H1 (cell line): ENCODE measurements around the gene WHAMM. TPM values are rescaled to one million over a fixed set of nuclear protein-coding genes. Genes with fewer than 3 reads are reported as not detected.

Source experiments
- CTCF ChIA-PET: fragments of 300-600 bp; sonication (Branson Sonifier 250); formaldehyde crosslinking; loops from one replicate; lab custom pipeline; 2021; ENCODE audit not compliant: partially characterized antibody; lab: Charles Lee
- POLR2A ChIA-PET: fragments of 300-600 bp; sonication (Branson Sonifier 250); formaldehyde crosslinking; loops from one replicate; lab custom pipeline; 2021; ENCODE audit warnings: inconsistent platforms; ENCODE audit not compliant: partially characterized antibody; lab: Charles Lee
- DNase-seq, 2 experiments: peaks; one replicate each; pipeline versions ENCODE4 v3.0.0 to v3.0.0-alpha.2; 2010 to 2022; ENCODE audit warnings: low spot score in 2 of 2, low read depth in 1 of 2, mixed read lengths in 1 of 2
- FAIRE-seq: peaks from 2 replicates; lab custom pipeline; 2011; peaks lifted over from hg19 to GRCh38; lab: Jason Lieb, UNC
- H2AFZ ChIP-seq: 2 replicates; pipeline ENCODE4 v1.8.1; 2012; ENCODE audit warnings: low read length, inconsistent platforms
- H2AK5ac ChIP-seq: 2 replicates; pipeline ENCODE4 v1.6.1; 2013; ENCODE audit warnings: low read depth, low read length
- H2BK120ac ChIP-seq: replicated peaks from 2 replicates; pipeline ENCODE3; 2013; ENCODE audit warnings: low read depth, low read length, inconsistent platforms
- H2BK12ac ChIP-seq: 2 replicates; pipeline ENCODE4 v1.6.1; 2013; ENCODE audit warnings: low read depth, low read length
- H2BK15ac ChIP-seq: 2 replicates; pipeline ENCODE4 v1.6.1; 2013; ENCODE audit warnings: low read length
- H2BK20ac ChIP-seq: 2 replicates; pipeline ENCODE4 v1.6.1; 2013; ENCODE audit warnings: low read length
- H2BK5ac ChIP-seq: 2 replicates; pipeline ENCODE4 v1.6.1; 2013; ENCODE audit warnings: low read depth, low read length
- H3K14ac ChIP-seq: 2 replicates; pipeline ENCODE4 v1.6.1; 2013; ENCODE audit warnings: inconsistent platforms; ENCODE audit not compliant: insufficient read length
- H3K18ac ChIP-seq: 2 replicates; pipeline ENCODE4 v1.6.1; 2013; ENCODE audit warnings: low read length; ENCODE audit errors: extremely low read depth
- H3K23ac ChIP-seq: 2 replicates; pipeline ENCODE4 v1.6.1; 2013; ENCODE audit warnings: inconsistent platforms; ENCODE audit not compliant: insufficient read length
- H3K23me2 ChIP-seq: 2 replicates; pipeline ENCODE4 v1.6.1; 2013; ENCODE audit warnings: low read depth, low read length
- H3K27ac ChIP-seq: 2 replicates; pipeline ENCODE4 v1.6.1; 2011; ENCODE audit warnings: low read depth, low read length, inconsistent platforms
- H3K27me3 ChIP-seq, 4 experiments: replicated peaks in 1 of 4; 1 replicate in 1 of 4; 2 replicates in 3 of 4; pipeline versions ENCODE4 v1.6.1 to v1.8.1; 2011 to 2013; ENCODE audit warnings: low read length in 3 of 4, mild to moderate bottlenecking in 3 of 4, inconsistent platforms in 2 of 4, mixed read lengths in 2 of 4, moderate library complexity in 1 of 4; ENCODE audit not compliant: control insufficient read depth in 3 of 4, insufficient read depth in 3 of 4; ENCODE audit errors: extremely low read depth in 1 of 4
- H3K36me3 ChIP-seq, 4 experiments: 2 replicates each; pipeline versions ENCODE4 v1.6.1 to v1.8.1; 2011 to 2013; ENCODE audit warnings: mild to moderate bottlenecking in 4 of 4, low read length in 3 of 4, moderate library complexity in 2 of 4, control low read depth in 1 of 4, inconsistent platforms in 1 of 4; ENCODE audit not compliant: insufficient read depth in 4 of 4, control insufficient read depth in 2 of 4
- H3K4ac ChIP-seq: replicated peaks from 2 replicates; pipeline ENCODE3; 2013; ENCODE audit warnings: low read length, low read depth, mixed read lengths, inconsistent platforms; ENCODE audit not compliant: insufficient read length
- H3K4me1 ChIP-seq, 4 experiments: replicated peaks in 1 of 4; 1 replicate in 1 of 4; 2 replicates in 3 of 4; pipeline versions ENCODE4 v1.6.1 to v1.8.1; 2011 to 2013; ENCODE audit warnings: low read length in 3 of 4, inconsistent platforms in 2 of 4, mixed read lengths in 1 of 4; ENCODE audit not compliant: insufficient read depth in 4 of 4, control insufficient read depth in 3 of 4
- H3K4me2 ChIP-seq, 2 experiments: 2 replicates each; pipeline versions ENCODE4 v1.6.1 to v1.8.1; 2011 to 2013; ENCODE audit warnings: low read depth in 2 of 2, low read length in 2 of 2, control low read depth in 1 of 2, inconsistent platforms in 1 of 2, mild to moderate bottlenecking in 1 of 2; ENCODE audit not compliant: insufficient read depth in 1 of 2
- H3K4me3 ChIP-seq, 4 experiments: fragments of 200-600, 300-600 bp in 1 of 4; sonication (generic), shearing (Covaris generic), sonication (Bioruptor Twin) in 1 of 4; 2 replicates each; pipeline versions ENCODE4 v1.5.1 to v1.8.1; 2011 to 2016; ENCODE audit warnings: low read length in 4 of 4, low read depth in 3 of 4, control low read depth in 2 of 4, inconsistent platforms in 2 of 4, mild to moderate bottlenecking in 2 of 4, mixed read lengths in 1 of 4, moderate library complexity in 1 of 4; ENCODE audit not compliant: insufficient read depth in 2 of 4; ENCODE audit errors: extremely low read depth in 1 of 4
- H3K56ac ChIP-seq: replicated peaks from 2 replicates; pipeline ENCODE3; 2013; ENCODE audit warnings: low read depth, mild to moderate bottlenecking, mixed read lengths, low read length, inconsistent platforms; ENCODE audit not compliant: insufficient read length
- H3K79me1 ChIP-seq: 2 replicates; pipeline ENCODE4 v1.6.1; 2013; ENCODE audit warnings: low read depth, low read length, control low read depth
- H3K79me2 ChIP-seq, 2 experiments: 2 replicates each; pipeline versions ENCODE4 v1.6.1 to v1.8.1; 2012 to 2013; ENCODE audit warnings: low read length in 2 of 2, mild to moderate bottlenecking in 2 of 2, inconsistent platforms in 1 of 2; ENCODE audit not compliant: insufficient read depth in 2 of 2, control insufficient read depth in 1 of 2
- H3K9ac ChIP-seq, 4 experiments: replicated peaks in 1 of 4; 1 replicate in 1 of 4; 2 replicates in 3 of 4; pipeline versions ENCODE4 v1.6.1 to v1.8.1; 2011 to 2013; ENCODE audit warnings: low read depth in 3 of 4, low read length in 3 of 4, control low read depth in 2 of 4, mild to moderate bottlenecking in 2 of 4, moderate library complexity in 2 of 4, inconsistent platforms in 1 of 4; ENCODE audit errors: extremely low read depth in 1 of 4
- H3K9me3 ChIP-seq, 2 experiments: 2 replicates each; pipeline versions ENCODE4 v1.6.1 to v1.8.1; 2012 to 2013; ENCODE audit warnings: mild to moderate bottlenecking in 2 of 2, moderate library complexity in 2 of 2, control low read depth in 1 of 2, inconsistent platforms in 1 of 2, low read depth in 1 of 2, low read length in 1 of 2, mixed read lengths in 1 of 2; ENCODE audit not compliant: insufficient read depth in 2 of 2
- H4K20me1 ChIP-seq, 2 experiments: replicated peaks in 1 of 2; 2 replicates each; pipeline versions ENCODE3 to v1.8.1; 2011 to 2013; ENCODE audit warnings: inconsistent platforms in 2 of 2, low read length in 2 of 2, mild to moderate bottlenecking in 1 of 2; ENCODE audit not compliant: insufficient read depth in 2 of 2, control insufficient read depth in 1 of 2
- H4K5ac ChIP-seq: 2 replicates; pipeline ENCODE4 v1.6.1; 2013; ENCODE audit warnings: low read length, low read depth, mixed read lengths, inconsistent platforms; ENCODE audit not compliant: insufficient read length
- H4K8ac ChIP-seq: 2 replicates; pipeline ENCODE4 v1.8.0; 2013; ENCODE audit warnings: mild to moderate bottlenecking, moderate library complexity, low read length, inconsistent platforms; ENCODE audit not compliant: insufficient read depth; ENCODE audit errors: extremely low read depth
- H4K91ac ChIP-seq: replicated peaks from 2 replicates; pipeline ENCODE3; 2013; ENCODE audit warnings: low read length, mixed read lengths, inconsistent platforms; ENCODE audit not compliant: insufficient read length
- BACH1 ChIP-seq: IDR thresholded peaks from 2 replicates; pipeline ENCODE4 v1.6.1; 2012; ENCODE audit warnings: low read length, improper control_type of control experiment
- BCL11A ChIP-seq, 2 experiments: IDR thresholded peaks; one replicate each; pipeline ENCODE4 v1.6.1; 2011; ENCODE audit warnings: low read depth in 2 of 2, low read length in 2 of 2, mild to moderate bottlenecking in 2 of 2
- BRCA1 ChIP-seq: IDR thresholded peaks from 2 replicates; pipeline ENCODE4 v1.6.1; 2012; ENCODE audit warnings: low read depth, low read length, improper control_type of control experiment
- HDAC6 ChIP-seq: IDR thresholded peaks from one replicate; pipeline ENCODE4 v1.7.1; 2012; ENCODE audit warnings: low read depth, mild to moderate bottlenecking, inconsistent platforms, low read length, moderate library complexity
- KDM1A ChIP-seq: fragments of 200-600, 300-600 bp; sonication (generic); IDR thresholded peaks from 2 replicates; pipeline ENCODE4 v1.7.1; 2016; ENCODE audit warnings: mild to moderate bottlenecking, low read length, borderline replicate concordance
- RAD21 ChIP-seq, 2 experiments: IDR thresholded peaks in 1 of 2; conservative IDR thresholded peaks in 1 of 2; 2 replicates each; pipeline ENCODE4 v1.6.1; 2011; ENCODE audit warnings: low read depth in 2 of 2, low read length in 2 of 2, improper control_type of control experiment in 1 of 2, inconsistent platforms in 1 of 2, mild to moderate bottlenecking in 1 of 2, moderate library complexity in 1 of 2
- RFX5 ChIP-seq: IDR thresholded peaks from 2 replicates; pipeline ENCODE4 v1.6.1; 2011; ENCODE audit warnings: low read depth, low read length, improper control_type of control experiment, borderline replicate concordance
- RNF2 ChIP-seq: fragments of 200-900, 300-1000 bp; sonication (generic); IDR thresholded peaks from 2 replicates; pipeline ENCODE4 v1.7.1; 2016; ENCODE audit warnings: borderline replicate concordance, low read depth, mild to moderate bottlenecking, antibody characterized with exemption, low read length; ENCODE audit not compliant: poor library complexity, severe bottlenecking; ENCODE audit errors: missing control alignments
- RXRA ChIP-seq: IDR thresholded peaks from 2 replicates; pipeline ENCODE4 v1.6.1; 2011; ENCODE audit warnings: low read depth, mild to moderate bottlenecking, low read length, moderate library complexity; ENCODE audit not compliant: insufficient read depth
- SP4 ChIP-seq: IDR thresholded peaks from 2 replicates; pipeline ENCODE4 v1.6.1; 2012; ENCODE audit warnings: low read length, inconsistent platforms
- TAF1 ChIP-seq: IDR thresholded peaks from 2 replicates; pipeline ENCODE4 v1.6.1; 2011; ENCODE audit warnings: mild to moderate bottlenecking, low read depth, low read length
- YY1 ChIP-seq: IDR thresholded peaks from 2 replicates; pipeline ENCODE4 v1.6.1; 2011; ENCODE audit warnings: low read depth, mild to moderate bottlenecking, low read length
- ZNF274 ChIP-seq: IDR thresholded peaks from 2 replicates; pipeline ENCODE4 v1.7.0; 2012; ENCODE audit warnings: low read length, borderline replicate concordance; ENCODE audit errors: extremely low read depth
- WGBS, 2 experiments: shearing (Covaris generic) in 1 of 2; methylation state at CpG; one replicate each; pipeline versions ENCODE4 v1.1.6 to v1.1.7; 2013 to 2015; ENCODE audit warnings: low lambda C conversion rate in 2 of 2, mixed read lengths in 2 of 2, inconsistent platforms in 1 of 2, low coverage in 1 of 2, missing lambda C conversion rate in 1 of 2; ENCODE audit not compliant: insufficient replicate concordance in 2 of 2, insufficient coverage in 1 of 2, insufficient read length in 1 of 2; ENCODE audit errors: extremely low coverage in 1 of 2, missing lambda C conversion rate in 1 of 2; 5-methylcytosine and 5-hydroxymethylcytosine counted together
- polyA plus RNA-seq, 7 experiments: library from polyadenylated mRNA; depleted of rRNA in 3 of 7; stranded (reverse) in 5 of 7; unstranded in 2 of 7; fragments of >200 nt in 5 of 7; fragments of 200-250 nt in 2 of 7; gene quantifications; 1 replicate in 5 of 7; 2 replicates in 1 of 7; 4 replicates in 1 of 7; pipeline versions ENCODE4 v1.2.1 to v1.2.3, GENCODE V29; 2011 to 2013; ENCODE audit warnings: missing spikeins in 2 of 7, mixed read lengths in 2 of 7
- total RNA-seq: library from RNA; stranded (reverse); fragmentation: NEBNext Ultra II Directional; extraction: Animal tissue kit (Norgen Biotek cat#: 25700); gene quantifications from 2 replicates; pipeline ENCODE4 v1.2.1, GENCODE V29; 2021
- TF ChIP-seq, protein P1 (sequence below): IDR thresholded peaks from 2 replicates; pipeline ENCODE4 v1.6.1; 2012; ENCODE audit warnings: inconsistent platforms

Gene WHAMM
- total and polyA plus RNA-seq, 2 of the 8 experiments (the other 6 are each of a cell fraction or from before 2014, with no cell fraction given), result 1.1 to 3.3 TPM

DNA sequence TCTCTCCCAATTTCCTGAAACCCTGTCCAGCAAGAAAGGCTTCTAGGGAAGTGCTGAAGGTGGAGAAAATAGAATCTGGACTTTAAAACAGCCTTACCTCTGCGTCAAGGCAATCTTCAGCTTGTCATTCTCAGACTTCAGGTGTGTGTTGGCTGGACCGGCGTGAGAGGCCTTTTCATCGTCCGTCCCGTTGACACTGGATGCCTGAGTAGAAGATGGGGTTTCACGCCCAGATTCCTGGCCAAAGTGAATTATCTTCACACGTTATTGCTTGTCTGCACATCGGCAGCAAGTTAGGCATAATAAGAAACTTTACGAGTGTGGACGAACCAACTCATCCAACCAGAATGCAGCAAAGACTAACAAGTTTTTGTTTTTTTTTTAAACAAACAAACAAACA lies 49.5 kb downstream of the WHAMM start:
- Histone ChIP-seq H3K4me2 (no peak overlapping the region), H2AFZ (no peak overlapping the region), H3K27me3 (no peaks in the 10 kb centered on the region), H2BK12ac (no peak overlapping the region), H3K14ac (no peak overlapping the region), H3K4ac (no peak overlapping the region), H3K23me2 (no peaks in the 10 kb centered on the region), H4K8ac (no peak overlapping the region), H3K27ac (no peak overlapping the region), H2BK20ac (no peak overlapping the region), H3K36me3 (no peaks in the 10 kb centered on the region), H2AK5ac (no peak overlapping the region), H2BK15ac (no peak overlapping the region), H3K79me1 (no peaks in the 10 kb centered on the region), H3K4me1 (no peaks in the 10 kb centered on the region), H3K4me3 (no peak overlapping the region), H4K91ac (no peak overlapping the region), H3K56ac (no peak overlapping the region), H3K9ac (no peak overlapping the region), H3K9me3 (no peaks in the 10 kb centered on the region), H3K23ac (no peak overlapping the region), H2BK120ac (no peak overlapping the region), H3K18ac (no peak overlapping the region), H3K79me2 (no peaks in the 10 kb centered on the region), H2BK5ac (no peak overlapping the region), H4K20me1 (peaks cover 0 to 1% of the 10 kb centered on the region in 2 experiments), H4K5ac (no peak overlapping the region)
- ChIA-PET POLR2A (no interaction called here), CTCF (no interaction called here)
- FAIRE-seq, result no peak
- DNase-seq, result no peak
- WGBS, 2 experiments, result 93% methylated on average over 11 of the region's 11 CpGs; no CpG with 5 or more reads in 1 of the 2 experiments
- no peak for TF ChIP-seq RXRA
- TF ChIP-seq HDAC6, result no peak
- no peak for TF ChIP-seq RNF2
- TF ChIP-seq YY1, result no peak
- no peak for TF ChIP-seq SP4
- no peak for TF ChIP-seq KDM1A
- TF ChIP-seq ZNF274, result no peak
- no peak for TF ChIP-seq RFX5
- no peak for TF ChIP-seq TAF1
- TF ChIP-seq BACH1, result no peak
- no peak for TF ChIP-seq RAD21 (IDR thresholded peaks at IDR 0.05 in 1 of 2, conservative IDR thresholded peaks at IDR 0.05 in 1 of 2; ENCODE audit: low read depth in 2 of 2, low read length in 2 of 2)
- no peak for TF ChIP-seq BCL11A (IDR thresholded peaks at IDR 0.05; ENCODE audit: low read depth in 2 of 2, low read length in 2 of 2)
- TF ChIP-seq, protein P1, sequence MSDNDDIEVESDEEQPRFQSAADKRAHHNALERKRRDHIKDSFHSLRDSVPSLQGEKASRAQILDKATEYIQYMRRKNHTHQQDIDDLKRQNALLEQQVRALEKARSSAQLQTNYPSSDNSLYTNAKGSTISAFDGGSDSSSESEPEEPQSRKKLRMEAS, result no peak
- no peak for TF ChIP-seq BRCA1
